ENCODE measurements around the gene AUH. TPM values are rescaled to one million over a fixed set of nuclear protein-coding genes. Genes with fewer than 3 reads are reported as not detected.

AUH gene
- total RNA-seq, 1 experiment from 2014 or later, result 29.0 TPM

DNA sequence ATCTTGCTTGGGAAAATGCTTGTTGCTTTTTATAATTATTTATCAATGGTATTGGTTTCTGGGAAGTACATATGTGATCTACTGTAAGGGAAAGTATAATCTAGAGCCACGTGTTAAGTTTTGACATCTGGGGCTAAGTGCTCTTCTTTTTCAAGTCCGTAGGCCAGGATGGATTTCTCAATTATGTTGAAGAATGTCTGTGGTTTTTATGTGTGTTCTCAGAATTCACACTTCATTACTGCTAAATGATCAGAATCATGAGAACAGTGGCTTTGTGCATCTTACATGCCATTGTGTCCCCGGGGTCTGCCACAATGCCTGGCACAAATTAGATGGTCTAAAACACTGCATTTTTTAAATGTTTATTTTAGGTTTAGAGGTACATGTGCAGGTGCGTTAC, 14.5 kb upstream of the AUH start (continued):
- TF ChIP-seq, protein P1, sequence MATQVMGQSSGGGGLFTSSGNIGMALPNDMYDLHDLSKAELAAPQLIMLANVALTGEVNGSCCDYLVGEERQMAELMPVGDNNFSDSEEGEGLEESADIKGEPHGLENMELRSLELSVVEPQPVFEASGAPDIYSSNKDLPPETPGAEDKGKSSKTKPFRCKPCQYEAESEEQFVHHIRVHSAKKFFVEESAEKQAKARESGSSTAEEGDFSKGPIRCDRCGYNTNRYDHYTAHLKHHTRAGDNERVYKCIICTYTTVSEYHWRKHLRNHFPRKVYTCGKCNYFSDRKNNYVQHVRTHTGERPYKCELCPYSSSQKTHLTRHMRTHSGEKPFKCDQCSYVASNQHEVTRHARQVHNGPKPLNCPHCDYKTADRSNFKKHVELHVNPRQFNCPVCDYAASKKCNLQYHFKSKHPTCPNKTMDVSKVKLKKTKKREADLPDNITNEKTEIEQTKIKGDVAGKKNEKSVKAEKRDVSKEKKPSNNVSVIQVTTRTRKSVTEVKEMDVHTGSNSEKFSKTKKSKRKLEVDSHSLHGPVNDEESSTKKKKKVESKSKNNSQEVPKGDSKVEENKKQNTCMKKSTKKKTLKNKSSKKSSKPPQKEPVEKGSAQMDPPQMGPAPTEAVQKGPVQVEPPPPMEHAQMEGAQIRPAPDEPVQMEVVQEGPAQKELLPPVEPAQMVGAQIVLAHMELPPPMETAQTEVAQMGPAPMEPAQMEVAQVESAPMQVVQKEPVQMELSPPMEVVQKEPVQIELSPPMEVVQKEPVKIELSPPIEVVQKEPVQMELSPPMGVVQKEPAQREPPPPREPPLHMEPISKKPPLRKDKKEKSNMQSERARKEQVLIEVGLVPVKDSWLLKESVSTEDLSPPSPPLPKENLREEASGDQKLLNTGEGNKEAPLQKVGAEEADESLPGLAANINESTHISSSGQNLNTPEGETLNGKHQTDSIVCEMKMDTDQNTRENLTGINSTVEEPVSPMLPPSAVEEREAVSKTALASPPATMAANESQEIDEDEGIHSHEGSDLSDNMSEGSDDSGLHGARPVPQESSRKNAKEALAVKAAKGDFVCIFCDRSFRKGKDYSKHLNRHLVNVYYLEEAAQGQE (IDR thresholded peaks at IDR 0.05; ENCODE audit: low read depth), result no peak
- TF ChIP-seq POLR2A (IDR thresholded peaks at IDR 0.05; ENCODE audit: borderline replicate concordance, extremely low read depth, insufficient read depth, insufficient read length), result no peak

DNA sequence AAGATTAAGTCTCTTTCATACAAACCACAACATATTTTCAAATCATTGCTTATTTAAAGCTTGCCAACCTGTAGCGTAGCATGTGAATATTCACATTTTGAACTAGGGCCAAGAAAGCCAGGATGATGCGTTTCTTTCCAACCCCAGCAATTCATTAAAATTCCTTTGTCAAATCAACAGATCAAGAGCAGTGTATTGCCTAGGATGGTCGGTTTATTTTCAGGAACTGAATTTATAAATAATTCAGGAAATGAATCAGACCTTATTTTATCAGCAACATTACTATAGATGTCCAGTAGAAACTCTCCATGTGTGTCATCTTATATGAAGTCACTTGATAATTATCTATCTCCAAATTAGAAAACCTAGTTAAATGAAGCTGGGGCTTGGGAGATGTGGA, 13.2 kb upstream of the AUH start:
- TF ChIP-seq, protein P2, sequence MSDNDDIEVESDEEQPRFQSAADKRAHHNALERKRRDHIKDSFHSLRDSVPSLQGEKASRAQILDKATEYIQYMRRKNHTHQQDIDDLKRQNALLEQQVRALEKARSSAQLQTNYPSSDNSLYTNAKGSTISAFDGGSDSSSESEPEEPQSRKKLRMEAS (IDR thresholded peaks at IDR 0.05), result no peak
- TF ChIP-seq POLR2A (IDR thresholded peaks at IDR 0.05; ENCODE audit: borderline replicate concordance, extremely low read depth, insufficient read depth, insufficient read length) (no peak), SIN3A (IDR thresholded peaks at IDR 0.05; ENCODE audit: low read depth) (no peak), YY1 (IDR thresholded peaks at IDR 0.05; ENCODE audit: extremely low read depth, insufficient replicate concordance, low read depth, low read length) (no peak), FOSL1 (IDR thresholded peaks at IDR 0.05; ENCODE audit: low read depth) (no peak), SRF (IDR thresholded peaks at IDR 0.05; ENCODE audit: low read depth) (no peak), CBX3 (IDR thresholded peaks at IDR 0.05; ENCODE audit: low read depth) (no peak), JUND (IDR thresholded peaks at IDR 0.05) (no peak)
- TF ChIP-seq, protein P3, sequence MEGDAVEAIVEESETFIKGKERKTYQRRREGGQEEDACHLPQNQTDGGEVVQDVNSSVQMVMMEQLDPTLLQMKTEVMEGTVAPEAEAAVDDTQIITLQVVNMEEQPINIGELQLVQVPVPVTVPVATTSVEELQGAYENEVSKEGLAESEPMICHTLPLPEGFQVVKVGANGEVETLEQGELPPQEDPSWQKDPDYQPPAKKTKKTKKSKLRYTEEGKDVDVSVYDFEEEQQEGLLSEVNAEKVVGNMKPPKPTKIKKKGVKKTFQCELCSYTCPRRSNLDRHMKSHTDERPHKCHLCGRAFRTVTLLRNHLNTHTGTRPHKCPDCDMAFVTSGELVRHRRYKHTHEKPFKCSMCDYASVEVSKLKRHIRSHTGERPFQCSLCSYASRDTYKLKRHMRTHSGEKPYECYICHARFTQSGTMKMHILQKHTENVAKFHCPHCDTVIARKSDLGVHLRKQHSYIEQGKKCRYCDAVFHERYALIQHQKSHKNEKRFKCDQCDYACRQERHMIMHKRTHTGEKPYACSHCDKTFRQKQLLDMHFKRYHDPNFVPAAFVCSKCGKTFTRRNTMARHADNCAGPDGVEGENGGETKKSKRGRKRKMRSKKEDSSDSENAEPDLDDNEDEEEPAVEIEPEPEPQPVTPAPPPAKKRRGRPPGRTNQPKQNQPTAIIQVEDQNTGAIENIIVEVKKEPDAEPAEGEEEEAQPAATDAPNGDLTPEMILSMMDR (IDR thresholded peaks at IDR 0.05 in 2 of 3, conservative IDR thresholded peaks at IDR 0.05 in 1 of 3; ENCODE audit: borderline replicate concordance in 1 of 3, insufficient read depth in 1 of 3, low read depth in 2 of 3, low read length in 2 of 3), result no peak
- TF ChIP-seq, protein P4, sequence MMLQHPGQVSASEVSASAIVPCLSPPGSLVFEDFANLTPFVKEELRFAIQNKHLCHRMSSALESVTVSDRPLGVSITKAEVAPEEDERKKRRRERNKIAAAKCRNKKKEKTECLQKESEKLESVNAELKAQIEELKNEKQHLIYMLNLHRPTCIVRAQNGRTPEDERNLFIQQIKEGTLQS (IDR thresholded peaks at IDR 0.05), result no peak
- TF ChIP-seq, protein P5, sequence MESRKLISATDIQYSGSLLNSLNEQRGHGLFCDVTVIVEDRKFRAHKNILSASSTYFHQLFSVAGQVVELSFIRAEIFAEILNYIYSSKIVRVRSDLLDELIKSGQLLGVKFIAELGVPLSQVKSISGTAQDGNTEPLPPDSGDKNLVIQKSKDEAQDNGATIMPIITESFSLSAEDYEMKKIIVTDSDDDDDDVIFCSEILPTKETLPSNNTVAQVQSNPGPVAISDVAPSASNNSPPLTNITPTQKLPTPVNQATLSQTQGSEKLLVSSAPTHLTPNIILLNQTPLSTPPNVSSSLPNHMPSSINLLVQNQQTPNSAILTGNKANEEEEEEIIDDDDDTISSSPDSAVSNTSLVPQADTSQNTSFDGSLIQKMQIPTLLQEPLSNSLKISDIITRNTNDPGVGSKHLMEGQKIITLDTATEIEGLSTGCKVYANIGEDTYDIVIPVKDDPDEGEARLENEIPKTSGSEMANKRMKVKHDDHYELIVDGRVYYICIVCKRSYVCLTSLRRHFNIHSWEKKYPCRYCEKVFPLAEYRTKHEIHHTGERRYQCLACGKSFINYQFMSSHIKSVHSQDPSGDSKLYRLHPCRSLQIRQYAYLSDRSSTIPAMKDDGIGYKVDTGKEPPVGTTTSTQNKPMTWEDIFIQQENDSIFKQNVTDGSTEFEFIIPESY (IDR thresholded peaks at IDR 0.05; ENCODE audit: extremely low read depth, insufficient replicate concordance, low read length), result no peak
- CTCF ChIA-PET, result interaction anchor here (0.6 kb wide), 1 partner anchor 9 kb away, joined by 3 read pairs; no protein-coding TSS in a partner anchor
- Histone ChIP-seq H3K4me3 (replicated peaks in 1 of 2; ENCODE audit: low read depth in 1 of 2, low read length in 2 of 2) (no peak overlapping the region), H3K27me3 (ENCODE audit: insufficient read depth, low read length) (no peaks in the 10 kb centered on the region), H3K9me2 (ENCODE audit: insufficient read depth) (no peaks in the 10 kb centered on the region), H3K4me1 (ENCODE audit: control insufficient read depth in 1 of 2, insufficient read depth in 2 of 2, low read length in 2 of 2) (no peaks in the 10 kb centered on the region), H3K9me3 (ENCODE audit: control insufficient read depth in 1 of 2, insufficient read depth in 1 of 2, low read depth in 1 of 2, low read length in 2 of 2) (no peaks in the 10 kb centered on the region), H3K36me3 (ENCODE audit: control insufficient read depth in 1 of 2, insufficient read depth in 2 of 2, low read length in 2 of 2) (no peaks in the 10 kb centered on the region), H4K20me1 (ENCODE audit: insufficient read depth) (no peaks in the 10 kb centered on the region), H3K79me2 (ENCODE audit: insufficient read depth, low read length) (no peaks in the 10 kb centered on the region), H3K9ac (ENCODE audit: low read length) (no peak overlapping the region), H2AFZ (ENCODE audit: low read depth, low read length, poor library complexity, severe bottlenecking) (no peak overlapping the region), H3K27ac (ENCODE audit: low read depth, low read length) (no peak overlapping the region), H3K4me2 (ENCODE audit: low read length) (no peak overlapping the region)
- BruUV-seq (replicated peaks), result no TSS peak
- DNase-seq (ENCODE audit: low read depth, low spot score) (no peak), ATAC-seq (no peak)
- POLR2A ChIA-PET, result no interaction called here
- intact Hi-C loops (cut with micrococcal nuclease), result no loop called here
- RAD21 ChIA-PET (ENCODE audit: low non-redundant PET in 1 of 2, low total read pairs in 2 of 2, uncharacterized antibody in 2 of 2, unreplicated experiment in 2 of 2), result no interaction called here

Data from HCT116 (cell line).